SK-N-SH treated with all-trans-retinoic acid at 6 μM for 48 hours (cell line): ENCODE data around the gene KIF4A.

ENCODE experiments used
- ATAC-seq: fragments of 200-7000 bp; cut with Tn5 transposase; 3 replicates; pipeline ENCODE4 v1.9.1; 2020; ENCODE audit warnings: mild to moderate bottlenecking, moderate library complexity
- BACH2 ChIP-seq: fragments of 250-450 bp; sonication (Bioruptor Pico); IDR thresholded peaks from 2 replicates; pipeline ENCODE4 v1.9.0; 2021; ENCODE audit warnings: mild to moderate bottlenecking, borderline replicate concordance
- CREB5 ChIP-seq: fragments of 250-450 bp; sonication (Bioruptor Pico); IDR thresholded peaks from 2 replicates; pipeline ENCODE4 v1.5.1; 2020; ENCODE audit warnings: low read depth, mild to moderate bottlenecking, moderate library complexity
- ESRRG ChIP-seq: fragments of 250-450 bp; sonication (Bioruptor Pico); IDR thresholded peaks from 2 replicates; pipeline ENCODE4 v1.6.1; 2021; ENCODE audit warnings: mild to moderate bottlenecking
- GLIS3 ChIP-seq: fragments of 250-450 bp; sonication (Bioruptor Pico); IDR thresholded peaks from 2 replicates; pipeline ENCODE4 v1.5.0; 2020; ENCODE audit warnings: mild to moderate bottlenecking, moderate library complexity
- ISL1 ChIP-seq: fragments of 250-450 bp; sonication (Bioruptor Pico); IDR thresholded peaks from 2 replicates; pipeline ENCODE4 v2.1.2; 2022; ENCODE audit warnings: mild to moderate bottlenecking, moderate library complexity
- OSR1 ChIP-seq: fragments of 250-450 bp; sonication (Bioruptor Pico); IDR thresholded peaks from 2 replicates; pipeline ENCODE4 v1.8.0; 2022; ENCODE audit warnings: moderate library complexity, mild to moderate bottlenecking, inconsistent platforms
- POU6F1 ChIP-seq: fragments of 250-450 bp; sonication (Bioruptor Pico); IDR thresholded peaks from 2 replicates; pipeline ENCODE4 v1.8.0; 2021; ENCODE audit warnings: low read depth, mild to moderate bottlenecking, moderate library complexity, borderline replicate concordance
- RARB ChIP-seq: fragments of 250-450 bp; sonication (Bioruptor Pico); IDR thresholded peaks from 2 replicates; pipeline ENCODE4 v1.8.0; 2021; ENCODE audit warnings: mild to moderate bottlenecking, moderate library complexity
- SNAI2 ChIP-seq: fragments of 250-450 bp; sonication (Bioruptor Pico); IDR thresholded peaks from 2 replicates; pipeline ENCODE4 v1.5.0; 2020; ENCODE audit warnings: mild to moderate bottlenecking, moderate library complexity
- TCF4 ChIP-seq: fragments of 250-450 bp; sonication (Bioruptor Pico); IDR thresholded peaks from 2 replicates; pipeline ENCODE4 v1.8.0; 2021; ENCODE audit warnings: mild to moderate bottlenecking, moderate library complexity, borderline replicate concordance
- TOX ChIP-seq: fragments of 250-450 bp; sonication (Bioruptor Pico); IDR thresholded peaks from 2 replicates; pipeline ENCODE4 v1.8.0; 2021; ENCODE audit warnings: mild to moderate bottlenecking, moderate library complexity, borderline replicate concordance
- ZC3H10 ChIP-seq: fragments of 250-450 bp; sonication (Bioruptor Pico); IDR thresholded peaks from 2 replicates; pipeline ENCODE4 v1.5.1; 2021; ENCODE audit warnings: mild to moderate bottlenecking, moderate library complexity
- ZFP3 ChIP-seq: fragments of 250-450 bp; sonication (Bioruptor Pico); IDR thresholded peaks from 2 replicates; pipeline ENCODE4 v1.5.0; 2020; ENCODE audit warnings: mild to moderate bottlenecking, moderate library complexity
- ZFP30 ChIP-seq: fragments of 450-650 bp; formaldehyde crosslinking; IDR thresholded peaks from 2 replicates; pipeline ENCODE4 v1.5.0; 2022; ENCODE audit warnings: mild to moderate bottlenecking, moderate library complexity
- ZNF565 ChIP-seq: fragments of 450-650 bp; formaldehyde crosslinking; conservative IDR thresholded peaks from 2 replicates; pipeline ENCODE4 v1.5.0; 2020; ENCODE audit warnings: low read depth, mild to moderate bottlenecking, moderate library complexity
- ZNF8 ChIP-seq: fragments of 450-650 bp; formaldehyde crosslinking; IDR thresholded peaks from 2 replicates; pipeline ENCODE4 v1.5.0; 2020; ENCODE audit warnings: mild to moderate bottlenecking, moderate library complexity
- TF ChIP-seq, protein P1 (sequence below): fragments of 250-450 bp; sonication (Bioruptor Pico); IDR thresholded peaks from 2 replicates; pipeline ENCODE4 v1.8.0; 2020; ENCODE audit warnings: mild to moderate bottlenecking, moderate library complexity, borderline replicate concordance
- TF ChIP-seq, protein P2 (sequence below): fragments of 250-450 bp; sonication (Bioruptor Pico); IDR thresholded peaks from 2 replicates; pipeline ENCODE4 v1.5.0; 2020; ENCODE audit warnings: mild to moderate bottlenecking, moderate library complexity
- TF ChIP-seq, protein P3 (sequence below): fragments of 250-450 bp; sonication (Bioruptor Pico); IDR thresholded peaks from 2 replicates; pipeline ENCODE4 v1.5.1; 2021; ENCODE audit warnings: mild to moderate bottlenecking, moderate library complexity

The KIF4A gene

DNA sequence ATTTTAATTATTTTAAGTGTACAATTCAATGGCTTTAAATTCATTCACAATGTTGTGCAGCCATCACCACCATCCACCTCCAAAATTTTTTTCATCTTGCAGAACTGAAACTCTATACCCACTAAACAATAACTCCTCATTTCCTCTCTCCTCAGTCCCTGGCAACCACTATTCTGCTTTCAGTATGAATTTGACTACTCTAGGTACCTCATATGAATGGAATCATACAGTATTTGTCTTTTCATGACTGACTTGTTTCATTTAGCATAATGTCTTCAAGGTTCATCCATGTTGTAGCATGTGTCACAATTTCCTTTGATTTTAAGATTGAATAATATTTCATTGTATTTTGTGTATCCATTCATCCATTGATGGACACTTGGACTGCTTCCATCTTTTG lies 46.9 kb downstream of the KIF4A start:
- TF ChIP-seq, protein P1, sequence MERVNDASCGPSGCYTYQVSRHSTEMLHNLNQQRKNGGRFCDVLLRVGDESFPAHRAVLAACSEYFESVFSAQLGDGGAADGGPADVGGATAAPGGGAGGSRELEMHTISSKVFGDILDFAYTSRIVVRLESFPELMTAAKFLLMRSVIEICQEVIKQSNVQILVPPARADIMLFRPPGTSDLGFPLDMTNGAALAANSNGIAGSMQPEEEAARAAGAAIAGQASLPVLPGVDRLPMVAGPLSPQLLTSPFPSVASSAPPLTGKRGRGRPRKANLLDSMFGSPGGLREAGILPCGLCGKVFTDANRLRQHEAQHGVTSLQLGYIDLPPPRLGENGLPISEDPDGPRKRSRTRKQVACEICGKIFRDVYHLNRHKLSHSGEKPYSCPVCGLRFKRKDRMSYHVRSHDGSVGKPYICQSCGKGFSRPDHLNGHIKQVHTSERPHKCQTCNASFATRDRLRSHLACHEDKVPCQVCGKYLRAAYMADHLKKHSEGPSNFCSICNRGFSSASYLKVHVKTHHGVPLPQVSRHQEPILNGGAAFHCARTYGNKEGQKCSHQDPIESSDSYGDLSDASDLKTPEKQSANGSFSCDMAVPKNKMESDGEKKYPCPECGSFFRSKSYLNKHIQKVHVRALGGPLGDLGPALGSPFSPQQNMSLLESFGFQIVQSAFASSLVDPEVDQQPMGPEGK (CRISPR knock-in tag) = no peak
- no peak for TF ChIP-seq ZFP3 (CRISPR knock-in tag)
- TF ChIP-seq SNAI2 (CRISPR knock-in tag) = no peak
- TF ChIP-seq ZC3H10 (CRISPR knock-in tag) = no peak
- no peak for TF ChIP-seq GLIS3 (CRISPR knock-in tag)
- no peak for TF ChIP-seq RARB
- TF ChIP-seq ZFP30 = no peak
- TF ChIP-seq ZNF565 (CRISPR knock-in tag) = no peak
- no peak for TF ChIP-seq OSR1 (CRISPR knock-in tag)
- TF ChIP-seq ESRRG (CRISPR knock-in tag) = no peak
- ATAC-seq = no peak

DNA sequence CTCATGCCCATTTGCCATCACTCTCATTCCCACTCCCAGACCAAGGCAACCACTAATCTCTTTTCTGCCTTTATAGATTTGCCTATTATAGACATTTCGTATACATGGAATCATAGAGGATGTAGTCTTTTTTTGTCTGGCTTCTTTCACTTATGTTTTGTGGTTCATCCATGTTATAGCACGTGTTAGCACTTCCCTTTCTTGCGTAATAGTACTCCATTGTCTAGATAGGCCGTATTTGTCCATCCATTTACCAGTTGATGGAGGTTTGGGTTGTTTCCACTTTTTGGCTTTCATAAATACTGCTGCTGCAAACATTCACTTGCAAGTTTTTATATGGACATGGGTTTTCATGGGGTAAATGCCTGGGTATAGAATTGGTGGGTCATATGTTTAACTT lies 48.4 kb downstream of the KIF4A start:
- TF ChIP-seq OSR1 (CRISPR knock-in tag) (no peak), ISL1 (CRISPR knock-in tag) (no peak), POU6F1 (CRISPR knock-in tag) (no peak), RARB (no peak), CREB5 (CRISPR knock-in tag) (no peak), BACH2 (CRISPR knock-in tag) (no peak), SNAI2 (CRISPR knock-in tag) (no peak), ZNF8 (no peak)
- TF ChIP-seq, protein P2, sequence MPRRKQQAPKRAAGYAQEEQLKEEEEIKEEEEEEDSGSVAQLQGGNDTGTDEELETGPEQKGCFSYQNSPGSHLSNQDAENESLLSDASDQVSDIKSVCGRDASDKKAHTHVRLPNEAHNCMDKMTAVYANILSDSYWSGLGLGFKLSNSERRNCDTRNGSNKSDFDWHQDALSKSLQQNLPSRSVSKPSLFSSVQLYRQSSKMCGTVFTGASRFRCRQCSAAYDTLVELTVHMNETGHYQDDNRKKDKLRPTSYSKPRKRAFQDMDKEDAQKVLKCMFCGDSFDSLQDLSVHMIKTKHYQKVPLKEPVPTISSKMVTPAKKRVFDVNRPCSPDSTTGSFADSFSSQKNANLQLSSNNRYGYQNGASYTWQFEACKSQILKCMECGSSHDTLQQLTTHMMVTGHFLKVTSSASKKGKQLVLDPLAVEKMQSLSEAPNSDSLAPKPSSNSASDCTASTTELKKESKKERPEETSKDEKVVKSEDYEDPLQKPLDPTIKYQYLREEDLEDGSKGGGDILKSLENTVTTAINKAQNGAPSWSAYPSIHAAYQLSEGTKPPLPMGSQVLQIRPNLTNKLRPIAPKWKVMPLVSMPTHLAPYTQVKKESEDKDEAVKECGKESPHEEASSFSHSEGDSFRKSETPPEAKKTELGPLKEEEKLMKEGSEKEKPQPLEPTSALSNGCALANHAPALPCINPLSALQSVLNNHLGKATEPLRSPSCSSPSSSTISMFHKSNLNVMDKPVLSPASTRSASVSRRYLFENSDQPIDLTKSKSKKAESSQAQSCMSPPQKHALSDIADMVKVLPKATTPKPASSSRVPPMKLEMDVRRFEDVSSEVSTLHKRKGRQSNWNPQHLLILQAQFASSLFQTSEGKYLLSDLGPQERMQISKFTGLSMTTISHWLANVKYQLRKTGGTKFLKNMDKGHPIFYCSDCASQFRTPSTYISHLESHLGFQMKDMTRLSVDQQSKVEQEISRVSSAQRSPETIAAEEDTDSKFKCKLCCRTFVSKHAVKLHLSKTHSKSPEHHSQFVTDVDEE (CRISPR knock-in tag) = no peak
- TF ChIP-seq, protein P1 (CRISPR knock-in tag) = no peak
- TF ChIP-seq, protein P3, sequence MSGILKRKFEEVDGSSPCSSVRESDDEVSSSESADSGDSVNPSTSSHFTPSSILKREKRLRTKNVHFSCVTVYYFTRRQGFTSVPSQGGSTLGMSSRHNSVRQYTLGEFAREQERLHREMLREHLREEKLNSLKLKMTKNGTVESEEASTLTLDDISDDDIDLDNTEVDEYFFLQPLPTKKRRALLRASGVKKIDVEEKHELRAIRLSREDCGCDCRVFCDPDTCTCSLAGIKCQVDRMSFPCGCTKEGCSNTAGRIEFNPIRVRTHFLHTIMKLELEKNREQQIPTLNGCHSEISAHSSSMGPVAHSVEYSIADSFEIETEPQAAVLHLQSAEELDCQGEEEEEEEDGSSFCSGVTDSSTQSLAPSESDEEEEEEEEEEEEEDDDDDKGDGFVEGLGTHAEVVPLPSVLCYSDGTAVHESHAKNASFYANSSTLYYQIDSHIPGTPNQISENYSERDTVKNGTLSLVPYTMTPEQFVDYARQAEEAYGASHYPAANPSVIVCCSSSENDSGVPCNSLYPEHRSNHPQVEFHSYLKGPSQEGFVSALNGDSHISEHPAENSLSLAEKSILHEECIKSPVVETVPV (CRISPR knock-in tag) = no peak
- ATAC-seq = no peak

DNA sequence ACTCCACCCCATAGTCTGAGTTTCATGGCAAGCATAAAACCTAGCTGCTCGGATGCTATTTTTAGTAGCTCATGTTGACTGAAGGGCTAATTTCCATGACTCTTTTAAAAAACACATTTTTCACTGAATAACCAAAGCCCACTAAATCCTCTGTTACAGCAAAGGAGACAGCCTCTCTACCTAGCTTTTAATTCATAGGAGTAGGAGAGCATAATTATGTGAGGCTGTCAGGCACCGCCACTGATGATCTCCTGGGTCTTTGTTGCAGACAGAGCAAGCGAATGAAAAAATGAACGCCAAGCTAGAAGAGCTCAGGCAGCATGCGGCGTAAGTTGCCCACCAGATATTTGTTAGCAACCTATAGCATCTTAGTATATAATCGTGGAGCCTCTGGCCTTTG lies 53.5 kb downstream of the KIF4A start:
- ATAC-seq = no peak
- TF ChIP-seq ISL1 (CRISPR knock-in tag) (no peak), ZFP30 (no peak), POU6F1 (CRISPR knock-in tag) (no peak), GLIS3 (CRISPR knock-in tag) (no peak), ZNF8 (no peak), TCF4 (CRISPR knock-in tag) (no peak), ZNF565 (CRISPR knock-in tag) (no peak), TOX (no peak), ESRRG (CRISPR knock-in tag) (no peak)
- TF ChIP-seq, protein P2 (CRISPR knock-in tag) = no peak
- TF ChIP-seq, protein P3 (CRISPR knock-in tag) = no peak
